IMR-90 (cell line): ENCODE results near the gene TBC1D9. TPM values are rescaled to one million over a fixed set of nuclear protein-coding genes. Genes with fewer than 3 reads are reported as not detected.

Experiments
- ATAC-seq: fragments of 200-7000 bp; cut with Tn5 transposase; 2 replicates; pipeline ENCODE4 v1.9.1; 2020; ENCODE audit warnings: low read depth, mild to moderate bottlenecking, moderate library complexity
- BruUV-seq: library from RNA; stranded (reverse); fragments of 400-500 nt; replicated peaks from 2 replicates; lab custom pipeline; 2021; lab: Mats Ljungman, UMichigan
- CTCF ChIA-PET: fragments of 300-600 bp; formaldehyde crosslinking; extraction: SDS; loops from one replicate; lab custom pipeline; 2021; ENCODE audit warnings: antibody characterized with exemption; lab: Yijun Ruan, JAX
- POLR2A ChIA-PET: fragments of 300-600 bp; sonication (Branson Sonifier 250); formaldehyde crosslinking; loops from one replicate; lab custom pipeline; 2022; ENCODE audit warnings: antibody characterized with exemption; ENCODE audit not compliant: unreplicated experiment; lab: Charles Lee
- DNase-seq: peaks from one replicate; pipeline ENCODE4 v3.0.0; 2013
- H2AFZ ChIP-seq: replicated peaks from 2 replicates; pipeline ENCODE3; 2013; ENCODE audit warnings: low read length, mild to moderate bottlenecking; ENCODE audit not compliant: poor library complexity
- H2AK5ac ChIP-seq: 2 replicates; pipeline ENCODE4 v1.6.1; 2013; ENCODE audit warnings: low read depth, low read length, inconsistent platforms
- H2AK9ac ChIP-seq: replicated peaks from 2 replicates; pipeline ENCODE3; 2013; ENCODE audit warnings: mild to moderate bottlenecking, low read depth, low read length, moderate library complexity; ENCODE audit not compliant: poor library complexity
- H2BK120ac ChIP-seq: 2 replicates; pipeline ENCODE4 v1.6.1; 2013; ENCODE audit warnings: low read depth, low read length, inconsistent platforms
- H2BK15ac ChIP-seq: 3 replicates; pipeline ENCODE4 v1.6.1; 2013; ENCODE audit warnings: low read depth, low read length, inconsistent platforms
- H2BK20ac ChIP-seq: 2 replicates; pipeline ENCODE4 v1.6.1; 2013; ENCODE audit warnings: low read depth, mild to moderate bottlenecking, inconsistent platforms, low read length, moderate library complexity
- H2BK5ac ChIP-seq: 2 replicates; pipeline ENCODE4 v1.6.1; 2013; ENCODE audit warnings: mild to moderate bottlenecking, low read depth, low read length, inconsistent platforms; ENCODE audit not compliant: poor library complexity, severe bottlenecking
- H3K14ac ChIP-seq: replicated peaks from 2 replicates; pipeline ENCODE4 v1.6.1; 2013; ENCODE audit warnings: low read depth, low read length, inconsistent platforms
- H3K18ac ChIP-seq: 2 replicates; pipeline ENCODE4 v1.6.1; 2013; ENCODE audit warnings: low read depth, low read length, control low read depth
- H3K23ac ChIP-seq: 2 replicates; pipeline ENCODE4 v1.6.1; 2013; ENCODE audit warnings: low read depth, low read length, inconsistent platforms
- H3K27ac ChIP-seq: 2 replicates; pipeline ENCODE4 v1.5.1; 2013; ENCODE audit warnings: mild to moderate bottlenecking, control low read depth, low read length; ENCODE audit not compliant: insufficient read depth
- H3K27me3 ChIP-seq: 2 replicates; pipeline ENCODE4 v1.6.1; 2013; ENCODE audit warnings: low read length; ENCODE audit not compliant: control insufficient read depth, insufficient read depth
- H3K36me3 ChIP-seq: 2 replicates; pipeline ENCODE4 v1.6.1; 2013; ENCODE audit warnings: low read length, mixed read lengths; ENCODE audit not compliant: control insufficient read depth, insufficient read depth
- H3K4ac ChIP-seq: 2 replicates; pipeline ENCODE4 v1.6.1; 2013; ENCODE audit warnings: low read depth, low read length, inconsistent platforms
- H3K4me1 ChIP-seq: 2 replicates; pipeline ENCODE4 v1.6.1; 2013; ENCODE audit warnings: low read length, mixed read lengths; ENCODE audit not compliant: control insufficient read depth, insufficient read depth
- H3K4me2 ChIP-seq: 2 replicates; pipeline ENCODE4 v1.6.1; 2013; ENCODE audit warnings: low read depth, mild to moderate bottlenecking, control low read depth, low read length, moderate library complexity
- H3K4me3 ChIP-seq: 2 replicates; pipeline ENCODE4 v1.5.1; 2013; ENCODE audit warnings: low read depth, mild to moderate bottlenecking, control low read depth, low read length, moderate library complexity; ENCODE audit not compliant: insufficient read depth
- H3K56ac ChIP-seq: 2 replicates; pipeline ENCODE4 v1.6.1; 2013; ENCODE audit warnings: low read length, inconsistent platforms; ENCODE audit not compliant: insufficient read depth; ENCODE audit errors: extremely low read depth
- H3K79me1 ChIP-seq, 2 experiments: 2 replicates each; pipeline ENCODE4 v1.6.1; 2013; ENCODE audit warnings: low read length in 2 of 2, inconsistent platforms in 1 of 2, low read depth in 1 of 2
- H3K9ac ChIP-seq: 2 replicates; pipeline ENCODE4 v1.6.1; 2013; ENCODE audit warnings: low read depth, low read length, control low read depth
- H3K9me1 ChIP-seq: 2 replicates; pipeline ENCODE4 v1.6.1; 2013; ENCODE audit warnings: low read length, inconsistent platforms; ENCODE audit not compliant: insufficient read depth
- H3K9me3 ChIP-seq: 2 replicates; pipeline ENCODE4 v1.6.1; 2013; ENCODE audit warnings: low read length; ENCODE audit not compliant: control insufficient read depth, insufficient read depth
- H4K20me1 ChIP-seq: 2 replicates; pipeline ENCODE4 v1.6.1; 2013; ENCODE audit warnings: low read length, inconsistent platforms; ENCODE audit not compliant: insufficient read depth
- H4K5ac ChIP-seq: 2 replicates; pipeline ENCODE4 v1.6.1; 2013; ENCODE audit warnings: mild to moderate bottlenecking, low read depth, low read length, control low read depth
- H4K8ac ChIP-seq, 2 experiments: 2 replicates each; pipeline ENCODE4 v1.6.1; 2013; ENCODE audit warnings: low read depth in 2 of 2, low read length in 2 of 2, control low read depth in 1 of 2, inconsistent platforms in 1 of 2
- H4K91ac ChIP-seq: 2 replicates; pipeline ENCODE4 v1.6.1; 2013; ENCODE audit warnings: low read depth, low read length, inconsistent platforms; ENCODE audit not compliant: insufficient read depth
- CEBPB ChIP-seq: IDR thresholded peaks from 2 replicates; pipeline ENCODE4 v1.6.1; 2012; ENCODE audit warnings: low read depth, low read length, improper control_type of control experiment
- CHD1 ChIP-seq: IDR thresholded peaks from 2 replicates; pipeline ENCODE4 v1.6.1; 2012; ENCODE audit warnings: low read depth, low read length, improper control_type of control experiment
- CTCF ChIP-seq: conservative IDR thresholded peaks from 2 replicates; pipeline ENCODE4 v1.5.1; 2012; ENCODE audit warnings: mild to moderate bottlenecking, low read depth, low read length, improper control_type of control experiment
- ELK1 ChIP-seq: fragments of 150-350 bp; IDR thresholded peaks from 2 replicates; pipeline ENCODE4 v1.6.1; 2016; ENCODE audit warnings: low read depth, mild to moderate bottlenecking, low read length, moderate library complexity, borderline replicate concordance
- MAFK ChIP-seq: IDR thresholded peaks from 2 replicates; pipeline ENCODE4 v1.6.1; 2012; ENCODE audit warnings: low read depth, low read length, improper control_type of control experiment
- MAZ ChIP-seq: IDR thresholded peaks from 2 replicates; pipeline ENCODE4 v1.6.1; 2012; ENCODE audit warnings: low read depth, mild to moderate bottlenecking, low read length, improper control_type of control experiment, moderate library complexity, borderline replicate concordance
- RCOR1 ChIP-seq: IDR thresholded peaks from 2 replicates; pipeline ENCODE4 v1.6.1; 2012; ENCODE audit warnings: mild to moderate bottlenecking, low read length, improper control_type of control experiment; ENCODE audit not compliant: insufficient replicate concordance
- RFX5 ChIP-seq: IDR thresholded peaks from 2 replicates; pipeline ENCODE4 v1.8.0; 2012; ENCODE audit warnings: low read depth, mild to moderate bottlenecking, low read length, moderate library complexity
- USF2 ChIP-seq: fragments of 150-350 bp; IDR thresholded peaks from 2 replicates; pipeline ENCODE4 v1.6.1; 2017; ENCODE audit warnings: mild to moderate bottlenecking, antibody characterized with exemption, low read length, low read depth
- WGBS, 2 experiments: methylation state at CpG; one replicate each; pipeline versions ENCODE4 v1.1.5 to v1.1.7; 2013; ENCODE audit warnings: missing lambda C conversion rate in 2 of 2; ENCODE audit not compliant: insufficient read length in 1 of 2; ENCODE audit errors: extremely low coverage in 2 of 2; 5-methylcytosine and 5-hydroxymethylcytosine counted together
- dilution Hi-C: fragments of 300-500 bp; cut with HindIII; formaldehyde crosslinking; loops from one replicate; pipeline ENCODE4 v1.14.3; 2018; ENCODE audit warnings: low sequenced_read_pairs; ENCODE audit not compliant: unreplicated experiment
- in situ Hi-C: fragments of 300-500 bp; cut with MboI; formaldehyde crosslinking; loops from 3 replicates; pipeline ENCODE4 v1.14.3; 2019; ENCODE audit warnings: low sequenced_read_pairs, inconsistent platforms, mixed read lengths
- intact Hi-C: fragments of 100-400 bp; cut with micrococcal nuclease; formaldehyde crosslinking; loops from 2 replicates; pipeline ENCODE4 v1.10.0; 2022
- polyA plus RNA-seq, 3 experiments: library from polyadenylated mRNA; depleted of rRNA; stranded (reverse); fragments of >200 nt; gene quantifications; 2 replicates each; pipeline ENCODE4 v1.2.3, GENCODE V29; 2012; ENCODE audit warnings: low replicate concordance in 1 of 3
- total RNA-seq: library from RNA; depleted of rRNA; stranded (reverse); fragments of >200 nt; gene quantifications from 2 replicates; pipeline ENCODE4 v1.2.3, GENCODE V29; 2012

TBC1D9 gene
- total and polyA plus RNA-seq, 2 of the 4 experiments (the other 2 are of a cell fraction): 11.7 to 15.2 TPM

GRCh38 chr4:140742838-140743193 is 13.4 kb downstream of the TBC1D9 start:
- no peak overlapping the region for H2AK9ac ChIP-seq
- peaks cover 8% of the 10 kb centered on the region for H3K4me1 ChIP-seq
- dilution Hi-C loops: no loop called here
- H3K36me3 ChIP-seq: no peaks in the 10 kb centered on the region
- H2AK5ac ChIP-seq: peak overlapping the region; percentile 40; the same call in 1 of the 2 replicates
- H3K27me3 ChIP-seq: no peaks in the 10 kb centered on the region
- H4K91ac ChIP-seq: peak overlapping the region; percentile 2; the same call in 1 of the 2 replicates
- peak overlapping the region; percentile 15 for H2BK5ac ChIP-seq
- ATAC-seq: no peak; the same call in 1 of the 2 replicates
- peak overlapping the region; percentile 56; the same call in 1 of the 2 replicates for H2BK120ac ChIP-seq
- peak overlapping the region; percentile 91 for H3K4me2 ChIP-seq
- H3K79me1 ChIP-seq: peaks cover 25 to 59% of the 10 kb centered on the region in 2 experiments
- no peak overlapping the region for H3K23ac ChIP-seq
- H4K8ac ChIP-seq: 0 out of 4 replicates have a peak overlapping the region, but pooled peaks of 1 of the 2 experiments have one; percentile 43
- H3K9me1 ChIP-seq: peaks cover 17% of the 10 kb centered on the region
- BruUV-seq: no TSS peak
- H2BK20ac ChIP-seq: peak overlapping the region; percentile 16; the same call in 1 of the 2 replicates
- DNase-seq: no peak
- peak overlapping the region; percentile 55; the same call in 1 of the 2 replicates for H3K27ac ChIP-seq
- peak overlapping the region; percentile 81 for H3K18ac ChIP-seq
- TF ChIP-seq USF2: no peak
- TF ChIP-seq CHD1: no peak
- no peak for TF ChIP-seq MAZ
- no peak for TF ChIP-seq RFX5
- no peak for TF ChIP-seq RCOR1
- no peak for TF ChIP-seq ELK1
- no peak for TF ChIP-seq CEBPB
- TF ChIP-seq MAFK: no peak
- no peak for TF ChIP-seq CTCF
- no peak overlapping the region for H3K14ac ChIP-seq
- in situ Hi-C loops: no loop called here
- POLR2A ChIA-PET: no interaction called here
- H3K9ac ChIP-seq: no peak overlapping the region
- intact Hi-C loops: no loop called here
- H3K4me3 ChIP-seq: no peak overlapping the region
- 0 out of 3 replicates have a peak overlapping the region, but pooled peaks have one; percentile 4 for H2BK15ac ChIP-seq
- H3K4ac ChIP-seq: 0 out of 2 replicates have a peak overlapping the region, but pooled peaks have one; percentile 28
- peak overlapping the region; percentile 46; the same call in 1 of the 2 replicates for H4K5ac ChIP-seq
- no CpG with 5 or more reads among the region's 1 CpG for WGBS, 2 experiments
- no peak overlapping the region for H2AFZ ChIP-seq
- H3K56ac ChIP-seq: no peak overlapping the region
- no peaks in the 10 kb centered on the region for H3K9me3 ChIP-seq
- H4K20me1 ChIP-seq: peaks cover 10% of the 10 kb centered on the region; the same call in 1 of the 2 replicates
- CTCF ChIA-PET: interaction anchor here (0.6 kb wide), 1 partner anchor 193 kb away, joined by 4 read pairs; no protein-coding TSS in a partner anchor
